Measurements from ENCODE around the gene BPI. TPM values are rescaled to one million over a fixed set of nuclear protein-coding genes. Genes with fewer than 3 reads are reported as not detected.

The BPI gene
- total and polyA plus RNA-seq, 3 donors from 2014 or later = 9.3 to 29.0 (median 17.5) TPM

DNA sequence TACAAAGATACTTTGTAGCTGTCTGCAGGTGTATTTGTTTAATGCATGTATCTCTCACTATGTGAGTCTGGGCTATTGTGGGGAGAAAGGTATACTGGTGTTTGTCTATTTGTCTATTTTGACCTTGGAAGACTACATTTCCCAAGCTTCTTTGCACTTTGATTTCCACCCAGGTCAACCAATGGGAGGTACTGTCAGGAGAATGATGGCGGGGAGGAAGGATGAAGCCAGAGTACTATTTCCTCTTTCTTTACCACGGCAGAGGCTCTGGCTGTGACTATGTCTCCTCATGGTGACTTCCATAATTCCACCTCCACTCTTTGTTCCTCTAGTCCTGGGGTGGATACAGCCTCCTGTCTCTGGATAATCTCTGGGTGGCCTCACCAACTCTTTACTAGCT lies 65.4 kb downstream of the BPI start:
- H3K36me3 ChIP-seq (ENCODE audit: low read depth, missing control alignments) = no peaks in the 10 kb centered on the region
- WGBS, 2 donors = 74% methylated on average over 2 of the region's 2 CpGs
- TF ChIP-seq POLR2A (IDR thresholded peaks at IDR 0.05) = no peak
- TF ChIP-seq, protein P1, sequence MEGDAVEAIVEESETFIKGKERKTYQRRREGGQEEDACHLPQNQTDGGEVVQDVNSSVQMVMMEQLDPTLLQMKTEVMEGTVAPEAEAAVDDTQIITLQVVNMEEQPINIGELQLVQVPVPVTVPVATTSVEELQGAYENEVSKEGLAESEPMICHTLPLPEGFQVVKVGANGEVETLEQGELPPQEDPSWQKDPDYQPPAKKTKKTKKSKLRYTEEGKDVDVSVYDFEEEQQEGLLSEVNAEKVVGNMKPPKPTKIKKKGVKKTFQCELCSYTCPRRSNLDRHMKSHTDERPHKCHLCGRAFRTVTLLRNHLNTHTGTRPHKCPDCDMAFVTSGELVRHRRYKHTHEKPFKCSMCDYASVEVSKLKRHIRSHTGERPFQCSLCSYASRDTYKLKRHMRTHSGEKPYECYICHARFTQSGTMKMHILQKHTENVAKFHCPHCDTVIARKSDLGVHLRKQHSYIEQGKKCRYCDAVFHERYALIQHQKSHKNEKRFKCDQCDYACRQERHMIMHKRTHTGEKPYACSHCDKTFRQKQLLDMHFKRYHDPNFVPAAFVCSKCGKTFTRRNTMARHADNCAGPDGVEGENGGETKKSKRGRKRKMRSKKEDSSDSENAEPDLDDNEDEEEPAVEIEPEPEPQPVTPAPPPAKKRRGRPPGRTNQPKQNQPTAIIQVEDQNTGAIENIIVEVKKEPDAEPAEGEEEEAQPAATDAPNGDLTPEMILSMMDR (IDR thresholded peaks at IDR 0.05) = no peak
- no peaks in the 10 kb centered on the region for H3K9me3 ChIP-seq
- peaks cover 12% of the 10 kb centered on the region for H3K4me1 ChIP-seq
- DNase-seq = peak; percentile 28
- no peak overlapping the region for H3K4me3 ChIP-seq
- intact Hi-C loops (cut with DNase I; ENCODE audit: low total_unique reads) = no loop called here
- H3K27me3 ChIP-seq = no peaks in the 10 kb centered on the region
- no peak overlapping the region for H3K27ac ChIP-seq

DNA sequence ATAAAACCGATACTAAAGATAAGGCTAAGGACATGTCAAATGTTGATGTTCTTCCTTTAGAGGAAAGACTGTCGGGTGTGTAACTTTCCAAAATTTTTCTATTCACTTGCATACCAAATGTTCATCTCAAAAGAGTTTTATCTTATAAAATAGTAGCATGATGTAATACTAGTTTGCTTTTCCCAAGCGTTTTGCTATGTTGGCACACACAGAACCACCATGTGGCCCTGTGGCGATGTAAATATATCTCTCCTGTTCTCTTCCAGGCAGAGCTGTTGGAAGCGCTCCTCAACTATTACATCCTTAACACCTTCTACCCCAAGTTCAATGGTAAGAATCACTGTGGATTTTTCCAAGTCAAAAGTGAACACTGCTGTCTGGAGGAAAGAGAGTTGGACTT lies 68.8 kb downstream of the BPI start:
- intact Hi-C loops (cut with DNase I; ENCODE audit: low total_unique reads) = no loop called here
- Histone ChIP-seq H3K36me3 (ENCODE audit: low read depth, missing control alignments) (no peaks in the 10 kb centered on the region), H3K9me3 (no peaks in the 10 kb centered on the region), H3K4me1 (peaks cover 12% of the 10 kb centered on the region), H3K27me3 (no peaks in the 10 kb centered on the region), H3K27ac (peak overlapping the region in 1 of 2 donors; percentile 50), H3K4me3 (no peak overlapping the region)
- 38 to 59% methylated on average over 5 of the region's 5 CpGs for WGBS, 2 donors
- no peak for DNase-seq
- TF ChIP-seq, protein P1 (IDR thresholded peaks at IDR 0.05) = no peak
- TF ChIP-seq POLR2A (IDR thresholded peaks at IDR 0.05) = no peak

DNA sequence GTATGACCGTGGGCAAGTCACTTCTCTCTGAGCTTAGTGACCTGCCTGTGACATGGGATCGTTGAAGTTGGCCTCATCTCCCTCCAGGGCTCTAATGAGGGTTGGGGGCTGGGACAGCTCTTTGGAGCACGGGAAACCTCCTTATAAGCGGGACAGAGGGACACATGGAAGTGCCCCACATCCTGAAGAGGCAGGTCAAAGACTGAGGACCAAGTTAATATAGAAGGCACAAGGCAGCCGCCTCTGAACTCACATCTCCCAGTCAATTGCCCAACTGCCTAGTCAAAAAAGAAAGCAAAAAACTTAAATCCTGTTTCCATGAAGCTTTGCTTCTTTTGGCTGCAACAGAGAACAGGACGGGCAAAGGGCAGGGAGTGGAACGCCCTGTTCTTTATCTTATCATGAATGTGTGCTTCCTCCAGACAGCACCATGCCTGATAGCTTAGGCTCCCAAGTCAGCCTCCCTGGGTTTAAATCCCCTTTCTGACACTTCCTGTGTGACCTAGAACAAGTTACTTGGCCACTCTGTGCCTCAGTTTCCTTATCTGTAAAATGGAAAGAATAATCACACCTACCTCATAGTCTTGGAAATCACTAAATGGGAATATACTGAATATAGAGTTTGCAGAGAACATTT lies 69.4 kb downstream of the BPI start:
- 34 to 36% methylated on average over 7 of the region's 7 CpGs for WGBS, 2 donors
- Histone ChIP-seq H3K4me3 (no peak overlapping the region), H3K27ac (peak overlapping the region in 1 of 2 donors; percentile 50), H3K27me3 (no peaks in the 10 kb centered on the region), H3K36me3 (ENCODE audit: low read depth, missing control alignments) (no peaks in the 10 kb centered on the region), H3K4me1 (peaks cover 12% of the 10 kb centered on the region), H3K9me3 (no peaks in the 10 kb centered on the region)
- TF ChIP-seq POLR2A (IDR thresholded peaks at IDR 0.05) = no peak
- TF ChIP-seq, protein P1 (IDR thresholded peaks at IDR 0.05) = no peak
- peak; percentile 51 for DNase-seq
- intact Hi-C loops (cut with DNase I; ENCODE audit: low total_unique reads) = no loop called here

DNA sequence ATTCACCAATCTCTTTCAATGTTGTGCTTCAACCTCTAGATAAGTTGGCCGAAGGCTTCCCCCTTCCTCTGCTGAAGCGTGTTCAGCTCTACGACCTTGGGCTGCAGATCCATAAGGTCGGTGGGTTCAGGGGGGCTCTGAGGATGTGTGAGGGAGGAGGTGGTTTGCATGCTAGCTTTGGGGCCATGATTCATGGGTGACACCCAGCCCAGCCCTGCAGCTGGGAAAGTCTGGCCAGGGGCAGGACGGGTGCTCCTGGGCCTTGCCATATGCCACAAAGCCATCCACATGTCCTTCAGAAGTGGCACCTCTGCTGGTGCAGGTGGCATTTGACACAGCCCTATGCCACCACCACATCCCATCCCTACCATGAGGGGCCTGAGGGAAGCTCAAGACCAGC lies 69.9 kb downstream of the BPI start:
- H3K27ac ChIP-seq = peak overlapping the region in 1 of 2 donors; percentile 50
- H3K4me3 ChIP-seq = no peak overlapping the region
- intact Hi-C loops (cut with DNase I; ENCODE audit: low total_unique reads) = no loop called here
- no peak for TF ChIP-seq POLR2A (IDR thresholded peaks at IDR 0.05)
- TF ChIP-seq, protein P1 (IDR thresholded peaks at IDR 0.05) = no peak
- peaks cover 12% of the 10 kb centered on the region for H3K4me1 ChIP-seq
- no peak for DNase-seq
- H3K9me3 ChIP-seq = no peaks in the 10 kb centered on the region
- no peaks in the 10 kb centered on the region for H3K27me3 ChIP-seq
- no peaks in the 10 kb centered on the region for H3K36me3 ChIP-seq (ENCODE audit: low read depth, missing control alignments)
- WGBS, 2 donors = 35 to 43% methylated on average over 4 to 5 of the region's 5 CpGs
